IMR-90 (cell line): ENCODE data around the gene GALNT14. TPM values are rescaled to one million over a fixed set of nuclear protein-coding genes. Genes with fewer than 3 reads are reported as not detected.

Experiments
- ATAC-seq: fragments of 200-7000 bp; cut with Tn5 transposase; 2 replicates; pipeline ENCODE4 v1.9.1; 2020; ENCODE audit warnings: low read depth, mild to moderate bottlenecking, moderate library complexity
- BruUV-seq: library from RNA; stranded (reverse); fragments of 400-500 nt; replicated peaks from 2 replicates; lab custom pipeline; 2021; lab: Mats Ljungman, UMichigan
- CTCF ChIA-PET: fragments of 300-600 bp; formaldehyde crosslinking; extraction: SDS; loops from one replicate; lab custom pipeline; 2021; ENCODE audit warnings: antibody characterized with exemption; lab: Yijun Ruan, JAX
- POLR2A ChIA-PET: fragments of 300-600 bp; sonication (Branson Sonifier 250); formaldehyde crosslinking; loops from one replicate; lab custom pipeline; 2022; ENCODE audit warnings: antibody characterized with exemption; ENCODE audit not compliant: unreplicated experiment; lab: Charles Lee
- DNase-seq: peaks from one replicate; pipeline ENCODE4 v3.0.0; 2013
- H2AFZ ChIP-seq: replicated peaks from 2 replicates; pipeline ENCODE3; 2013; ENCODE audit warnings: low read length, mild to moderate bottlenecking; ENCODE audit not compliant: poor library complexity
- H2AK5ac ChIP-seq: 2 replicates; pipeline ENCODE4 v1.6.1; 2013; ENCODE audit warnings: low read depth, low read length, inconsistent platforms
- H2AK9ac ChIP-seq: replicated peaks from 2 replicates; pipeline ENCODE3; 2013; ENCODE audit warnings: mild to moderate bottlenecking, low read depth, low read length, moderate library complexity; ENCODE audit not compliant: poor library complexity
- H2BK120ac ChIP-seq: 2 replicates; pipeline ENCODE4 v1.6.1; 2013; ENCODE audit warnings: low read depth, low read length, inconsistent platforms
- H2BK15ac ChIP-seq: 3 replicates; pipeline ENCODE4 v1.6.1; 2013; ENCODE audit warnings: low read depth, low read length, inconsistent platforms
- H2BK20ac ChIP-seq: 2 replicates; pipeline ENCODE4 v1.6.1; 2013; ENCODE audit warnings: low read depth, mild to moderate bottlenecking, inconsistent platforms, low read length, moderate library complexity
- H2BK5ac ChIP-seq: 2 replicates; pipeline ENCODE4 v1.6.1; 2013; ENCODE audit warnings: mild to moderate bottlenecking, low read depth, low read length, inconsistent platforms; ENCODE audit not compliant: poor library complexity, severe bottlenecking
- H3K14ac ChIP-seq: replicated peaks from 2 replicates; pipeline ENCODE4 v1.6.1; 2013; ENCODE audit warnings: low read depth, low read length, inconsistent platforms
- H3K18ac ChIP-seq: 2 replicates; pipeline ENCODE4 v1.6.1; 2013; ENCODE audit warnings: low read depth, low read length, control low read depth
- H3K23ac ChIP-seq: 2 replicates; pipeline ENCODE4 v1.6.1; 2013; ENCODE audit warnings: low read depth, low read length, inconsistent platforms
- H3K27ac ChIP-seq: 2 replicates; pipeline ENCODE4 v1.5.1; 2013; ENCODE audit warnings: mild to moderate bottlenecking, control low read depth, low read length; ENCODE audit not compliant: insufficient read depth
- H3K27me3 ChIP-seq: 2 replicates; pipeline ENCODE4 v1.6.1; 2013; ENCODE audit warnings: low read length; ENCODE audit not compliant: control insufficient read depth, insufficient read depth
- H3K36me3 ChIP-seq: 2 replicates; pipeline ENCODE4 v1.6.1; 2013; ENCODE audit warnings: low read length, mixed read lengths; ENCODE audit not compliant: control insufficient read depth, insufficient read depth
- H3K4ac ChIP-seq: 2 replicates; pipeline ENCODE4 v1.6.1; 2013; ENCODE audit warnings: low read depth, low read length, inconsistent platforms
- H3K4me1 ChIP-seq: 2 replicates; pipeline ENCODE4 v1.6.1; 2013; ENCODE audit warnings: low read length, mixed read lengths; ENCODE audit not compliant: control insufficient read depth, insufficient read depth
- H3K4me2 ChIP-seq: 2 replicates; pipeline ENCODE4 v1.6.1; 2013; ENCODE audit warnings: low read depth, mild to moderate bottlenecking, control low read depth, low read length, moderate library complexity
- H3K4me3 ChIP-seq: 2 replicates; pipeline ENCODE4 v1.5.1; 2013; ENCODE audit warnings: low read depth, mild to moderate bottlenecking, control low read depth, low read length, moderate library complexity; ENCODE audit not compliant: insufficient read depth
- H3K56ac ChIP-seq: 2 replicates; pipeline ENCODE4 v1.6.1; 2013; ENCODE audit warnings: low read length, inconsistent platforms; ENCODE audit not compliant: insufficient read depth; ENCODE audit errors: extremely low read depth
- H3K79me1 ChIP-seq, 2 experiments: 2 replicates each; pipeline ENCODE4 v1.6.1; 2013; ENCODE audit warnings: low read length in 2 of 2, inconsistent platforms in 1 of 2, low read depth in 1 of 2
- H3K9ac ChIP-seq: 2 replicates; pipeline ENCODE4 v1.6.1; 2013; ENCODE audit warnings: low read depth, low read length, control low read depth
- H3K9me1 ChIP-seq: 2 replicates; pipeline ENCODE4 v1.6.1; 2013; ENCODE audit warnings: low read length, inconsistent platforms; ENCODE audit not compliant: insufficient read depth
- H3K9me3 ChIP-seq: 2 replicates; pipeline ENCODE4 v1.6.1; 2013; ENCODE audit warnings: low read length; ENCODE audit not compliant: control insufficient read depth, insufficient read depth
- H4K20me1 ChIP-seq: 2 replicates; pipeline ENCODE4 v1.6.1; 2013; ENCODE audit warnings: low read length, inconsistent platforms; ENCODE audit not compliant: insufficient read depth
- H4K5ac ChIP-seq: 2 replicates; pipeline ENCODE4 v1.6.1; 2013; ENCODE audit warnings: mild to moderate bottlenecking, low read depth, low read length, control low read depth
- H4K8ac ChIP-seq, 2 experiments: 2 replicates each; pipeline ENCODE4 v1.6.1; 2013; ENCODE audit warnings: low read depth in 2 of 2, low read length in 2 of 2, control low read depth in 1 of 2, inconsistent platforms in 1 of 2
- H4K91ac ChIP-seq: 2 replicates; pipeline ENCODE4 v1.6.1; 2013; ENCODE audit warnings: low read depth, low read length, inconsistent platforms; ENCODE audit not compliant: insufficient read depth
- BHLHE40 ChIP-seq: fragments of 150-350 bp; IDR thresholded peaks from 2 replicates; pipeline ENCODE4 v1.6.1; 2016; ENCODE audit warnings: mild to moderate bottlenecking, low read depth, low read length
- CEBPB ChIP-seq: IDR thresholded peaks from 2 replicates; pipeline ENCODE4 v1.6.1; 2012; ENCODE audit warnings: low read depth, low read length, improper control_type of control experiment
- FOS ChIP-seq: fragments of 150-350 bp; IDR thresholded peaks from 2 replicates; pipeline ENCODE4 v1.6.1; 2016; ENCODE audit warnings: low read depth, low read length
- MAFK ChIP-seq: IDR thresholded peaks from 2 replicates; pipeline ENCODE4 v1.6.1; 2012; ENCODE audit warnings: low read depth, low read length, improper control_type of control experiment
- MAZ ChIP-seq: IDR thresholded peaks from 2 replicates; pipeline ENCODE4 v1.6.1; 2012; ENCODE audit warnings: low read depth, mild to moderate bottlenecking, low read length, improper control_type of control experiment, moderate library complexity, borderline replicate concordance
- MXI1 ChIP-seq: IDR thresholded peaks from 2 replicates; pipeline ENCODE4 v1.6.1; 2012; ENCODE audit warnings: low read depth, mild to moderate bottlenecking, low read length, moderate library complexity, borderline replicate concordance
- RCOR1 ChIP-seq: IDR thresholded peaks from 2 replicates; pipeline ENCODE4 v1.6.1; 2012; ENCODE audit warnings: mild to moderate bottlenecking, low read length, improper control_type of control experiment; ENCODE audit not compliant: insufficient replicate concordance
- RFX5 ChIP-seq: IDR thresholded peaks from 2 replicates; pipeline ENCODE4 v1.8.0; 2012; ENCODE audit warnings: low read depth, mild to moderate bottlenecking, low read length, moderate library complexity
- SMC3 ChIP-seq: fragments of 150-350 bp; IDR thresholded peaks from 2 replicates; pipeline ENCODE4 v1.6.1; 2016; ENCODE audit warnings: low read depth, mild to moderate bottlenecking, antibody characterized with exemption, low read length, moderate library complexity
- WGBS, 2 experiments: methylation state at CpG; one replicate each; pipeline versions ENCODE4 v1.1.5 to v1.1.7; 2013; ENCODE audit warnings: missing lambda C conversion rate in 2 of 2; ENCODE audit not compliant: insufficient read length in 1 of 2; ENCODE audit errors: extremely low coverage in 2 of 2; 5-methylcytosine and 5-hydroxymethylcytosine counted together
- dilution Hi-C: fragments of 300-500 bp; cut with HindIII; formaldehyde crosslinking; loops from one replicate; pipeline ENCODE4 v1.14.3; 2018; ENCODE audit warnings: low sequenced_read_pairs; ENCODE audit not compliant: unreplicated experiment
- in situ Hi-C: fragments of 300-500 bp; cut with MboI; formaldehyde crosslinking; loops from 3 replicates; pipeline ENCODE4 v1.14.3; 2019; ENCODE audit warnings: low sequenced_read_pairs, inconsistent platforms, mixed read lengths
- intact Hi-C: fragments of 100-400 bp; cut with micrococcal nuclease; formaldehyde crosslinking; loops from 2 replicates; pipeline ENCODE4 v1.10.0; 2022
- polyA plus RNA-seq, 3 experiments: library from polyadenylated mRNA; depleted of rRNA; stranded (reverse); fragments of >200 nt; gene quantifications; 2 replicates each; pipeline ENCODE4 v1.2.3, GENCODE V29; 2012; ENCODE audit warnings: low replicate concordance in 1 of 3
- total RNA-seq: library from RNA; depleted of rRNA; stranded (reverse); fragments of >200 nt; gene quantifications from 2 replicates; pipeline ENCODE4 v1.2.3, GENCODE V29; 2012
- TF ChIP-seq, protein P1 (sequence below): fragments of 150-350 bp; IDR thresholded peaks from 2 replicates; pipeline ENCODE4 v1.6.1; 2017; ENCODE audit warnings: mild to moderate bottlenecking, antibody characterized with exemption, low read length, low read depth
- TF ChIP-seq, protein P2 (sequence below): fragments of 150-350 bp; IDR thresholded peaks from 2 replicates; pipeline ENCODE4 v1.6.1; 2016; ENCODE audit warnings: low read depth, mild to moderate bottlenecking, low read length, moderate library complexity, borderline replicate concordance

GALNT14 gene
- total and polyA plus RNA-seq, 2 of the 4 experiments (the other 2 are of a cell fraction) = 0.15 to 0.18 TPM

DNA sequence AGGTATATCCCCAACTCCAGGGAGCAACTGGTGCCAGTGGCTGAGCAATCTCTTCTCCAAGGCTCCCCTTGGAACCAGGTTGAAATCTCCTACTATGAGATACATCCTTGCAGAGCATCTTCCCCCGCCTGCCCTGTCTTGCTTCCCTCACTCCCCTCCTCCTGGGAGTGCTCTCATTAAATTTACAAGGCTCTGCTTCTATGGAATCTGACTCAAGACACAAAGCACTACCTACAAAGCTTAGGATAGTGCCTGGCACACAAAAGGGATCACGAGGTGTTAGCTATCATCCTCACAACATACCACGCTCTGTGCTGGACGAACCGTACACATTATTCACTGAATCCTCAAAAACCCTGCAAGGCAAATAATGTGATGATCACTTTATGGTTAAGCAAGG, 121.6 kb downstream of the GALNT14 start:
- Histone ChIP-seq H3K4me3 (no peak overlapping the region), H3K27ac (no peak overlapping the region), H2BK5ac (no peak overlapping the region), H3K4ac (no peak overlapping the region), H4K20me1 (no peaks in the 10 kb centered on the region), H4K91ac (no peak overlapping the region), H4K8ac (no peak overlapping the region), H2BK120ac (no peak overlapping the region), H2AFZ (no peak overlapping the region), H4K5ac (no peak overlapping the region), H3K36me3 (no peaks in the 10 kb centered on the region), H2BK15ac (no peak overlapping the region), H2AK9ac (no peak overlapping the region), H2BK20ac (no peak overlapping the region), H3K27me3 (no peaks in the 10 kb centered on the region), H3K9me1 (no peaks in the 10 kb centered on the region), H3K23ac (no peak overlapping the region), H3K9me3 (no peaks in the 10 kb centered on the region), H3K9ac (no peak overlapping the region), H3K56ac (no peak overlapping the region), H3K4me2 (no peak overlapping the region), H3K14ac (no peak overlapping the region), H3K18ac (no peak overlapping the region), H3K4me1 (no peaks in the 10 kb centered on the region), H2AK5ac (no peak overlapping the region), H3K79me1 (no peaks in the 10 kb centered on the region)
- no TSS peak for BruUV-seq
- no CpG with 5 or more reads among the region's 5 CpGs for WGBS, 2 experiments
- TF ChIP-seq MAZ (no peak), MXI1 (no peak), SMC3 (no peak), FOS (no peak), BHLHE40 (no peak), MAFK (no peak), RCOR1 (no peak), CEBPB (no peak), RFX5 (no peak)
- TF ChIP-seq, protein P1, sequence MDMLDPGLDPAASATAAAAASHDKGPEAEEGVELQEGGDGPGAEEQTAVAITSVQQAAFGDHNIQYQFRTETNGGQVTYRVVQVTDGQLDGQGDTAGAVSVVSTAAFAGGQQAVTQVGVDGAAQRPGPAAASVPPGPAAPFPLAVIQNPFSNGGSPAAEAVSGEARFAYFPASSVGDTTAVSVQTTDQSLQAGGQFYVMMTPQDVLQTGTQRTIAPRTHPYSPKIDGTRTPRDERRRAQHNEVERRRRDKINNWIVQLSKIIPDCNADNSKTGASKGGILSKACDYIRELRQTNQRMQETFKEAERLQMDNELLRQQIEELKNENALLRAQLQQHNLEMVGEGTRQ = no peak
- TF ChIP-seq, protein P2, sequence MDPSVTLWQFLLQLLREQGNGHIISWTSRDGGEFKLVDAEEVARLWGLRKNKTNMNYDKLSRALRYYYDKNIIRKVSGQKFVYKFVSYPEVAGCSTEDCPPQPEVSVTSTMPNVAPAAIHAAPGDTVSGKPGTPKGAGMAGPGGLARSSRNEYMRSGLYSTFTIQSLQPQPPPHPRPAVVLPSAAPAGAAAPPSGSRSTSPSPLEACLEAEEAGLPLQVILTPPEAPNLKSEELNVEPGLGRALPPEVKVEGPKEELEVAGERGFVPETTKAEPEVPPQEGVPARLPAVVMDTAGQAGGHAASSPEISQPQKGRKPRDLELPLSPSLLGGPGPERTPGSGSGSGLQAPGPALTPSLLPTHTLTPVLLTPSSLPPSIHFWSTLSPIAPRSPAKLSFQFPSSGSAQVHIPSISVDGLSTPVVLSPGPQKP = no peak
- no peak for ATAC-seq
- DNase-seq = no peak
- CTCF ChIA-PET = no interaction called here
- in situ Hi-C loops = no loop called here
- POLR2A ChIA-PET = no interaction called here
- dilution Hi-C loops = no loop called here
- intact Hi-C loops = no loop called here
